Neural progenitor cell (in vitro differentiated cells): ENCODE measurements around the gene LMX1B. TPM values are rescaled to one million over a fixed set of nuclear protein-coding genes. Genes with fewer than 3 reads are reported as not detected.
"Not testable (repeated sequence)": the region's sequence is repeated elsewhere in the genome, so short reads cannot be mapped to it uniquely, and the experiment has no call there.

Source experiments
- DNase-seq: peaks from one replicate; pipeline ENCODE4 v3.0.0-alpha.2; 2016; ENCODE audit warnings: low spot score
- H2AFZ ChIP-seq: fragments of 200-600 bp; sonication (generic); replicated peaks from 2 replicates; pipeline ENCODE4 v1.6.1; 2016; ENCODE audit warnings: antibody characterized with exemption
- H3F3A ChIP-seq: fragments of 200-600 bp; sonication (generic); 2 replicates; pipeline ENCODE4 v1.6.1; 2016; ENCODE audit warnings: antibody characterized with exemption, low read depth
- H3K27ac ChIP-seq: fragments of 200-600 bp; sonication (generic); 2 replicates; pipeline ENCODE4 v1.5.1; 2016; ENCODE audit warnings: mild to moderate bottlenecking
- H3K27me3 ChIP-seq: fragments of 200-600 bp; sonication (generic); 2 replicates; pipeline ENCODE4 v1.6.1; 2016; ENCODE audit warnings: mild to moderate bottlenecking, moderate library complexity
- H3K36me3 ChIP-seq: fragments of 200-600 bp; sonication (generic); 2 replicates; pipeline ENCODE4 v1.5.1; 2016
- H3K4me1 ChIP-seq: fragments of 200-600 bp; sonication (generic); 2 replicates; pipeline ENCODE4 v1.6.1; 2016; ENCODE audit warnings: mixed run types
- H3K4me2 ChIP-seq: fragments of 200-600 bp; sonication (generic); 2 replicates; pipeline ENCODE4 v1.6.1; 2016
- H3K4me3 ChIP-seq: fragments of 200-600 bp; sonication (generic); 2 replicates; pipeline ENCODE4 v1.5.1; 2016
- H3K79me2 ChIP-seq: fragments of 200-600 bp; sonication (generic); 2 replicates; pipeline ENCODE4 v1.6.1; 2016; ENCODE audit warnings: low read depth
- H3K9ac ChIP-seq: fragments of 200-600 bp; sonication (generic); 2 replicates; pipeline ENCODE4 v1.6.1; 2016
- H3K9me3 ChIP-seq: fragments of 200-600 bp; sonication (generic); 2 replicates; pipeline ENCODE4 v1.5.1; 2016; ENCODE audit warnings: low read depth
- H4K20me1 ChIP-seq: fragments of 200-600 bp; sonication (generic); 2 replicates; pipeline ENCODE4 v1.6.1; 2016; ENCODE audit warnings: low read depth
- H3K27ac Mint-ChIP-seq: 3 replicates; pipeline ENCODE4 v1.8.0; 2021; ENCODE audit warnings: mixed read lengths
- H3K27me3 Mint-ChIP-seq: 2 replicates; pipeline ENCODE4 v1.8.0; 2022; ENCODE audit warnings: low read depth, mild to moderate bottlenecking, inconsistent platforms, moderate library complexity, mixed read lengths; ENCODE audit not compliant: insufficient read depth
- H3K36me3 Mint-ChIP-seq: 3 replicates; pipeline ENCODE4 v1.8.0; 2021; ENCODE audit warnings: mixed read lengths
- H3K4me1 Mint-ChIP-seq: 3 replicates; pipeline ENCODE4 v1.8.0; 2021; ENCODE audit warnings: mixed read lengths
- H3K4me3 Mint-ChIP-seq: 3 replicates; pipeline ENCODE4 v1.8.0; 2021; ENCODE audit warnings: mild to moderate bottlenecking, moderate library complexity, mixed read lengths
- H3K9me3 Mint-ChIP-seq: 3 replicates; pipeline ENCODE4 v1.8.0; 2020; ENCODE audit warnings: mixed read lengths
- EZH2 ChIP-seq: fragments of 200-600 bp; sonication (generic); IDR thresholded peaks from 2 replicates; pipeline ENCODE4 v1.6.1; 2017; ENCODE audit warnings: antibody characterized with exemption, mild to moderate bottlenecking, moderate library complexity
- EZH2phosphoT487 ChIP-seq: fragments of 200-600 bp; sonication (generic); IDR thresholded peaks from 2 replicates; pipeline ENCODE4 v1.6.1; 2017; ENCODE audit warnings: antibody characterized with exemption
- total RNA-seq: library from RNA; depleted of rRNA; stranded (reverse); fragments of >200 nt; gene quantifications from 2 replicates; pipeline ENCODE4 v1.2.3, GENCODE V29; 2015; ENCODE audit warnings: low replicate concordance
- TF ChIP-seq, protein P1 (sequence below): fragments of 200-600 bp; sonication (generic); IDR thresholded peaks from 2 replicates; pipeline ENCODE4 v1.5.1; 2017; ENCODE audit warnings: antibody characterized with exemption, mild to moderate bottlenecking

Gene LMX1B
- total RNA-seq, 1 donor from 2014 or later, result 0.19 TPM

DNA sequence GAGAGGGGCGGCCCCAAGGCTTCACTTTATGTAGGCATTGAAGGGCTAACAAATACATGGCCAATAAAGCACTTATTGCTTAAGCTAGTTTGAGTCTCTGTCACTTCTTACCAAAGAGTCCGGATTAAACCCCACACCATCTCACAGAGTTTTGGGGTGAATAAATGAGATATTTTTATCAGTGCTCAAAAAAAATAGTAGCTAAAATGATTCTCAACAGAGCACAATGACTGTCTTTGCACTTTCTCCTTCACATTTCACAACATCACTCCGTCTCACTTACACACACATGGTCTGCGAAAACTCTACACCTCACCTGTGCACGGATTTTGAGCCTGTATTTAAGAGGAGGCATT, 92.9 kb downstream of the LMX1B start:
- no peaks in the 10 kb centered on the region for H3K79me2 ChIP-seq
- H3K36me3 Mint-ChIP-seq, result no peaks in the 10 kb centered on the region
- no peak overlapping the region for H3K27ac Mint-ChIP-seq
- no peak overlapping the region for H3K4me3 ChIP-seq
- H3K4me3 Mint-ChIP-seq, result no peak overlapping the region
- no peaks in the 10 kb centered on the region for H3K36me3 ChIP-seq
- DNase-seq, result no peak
- peaks cover 18% of the 10 kb centered on the region for H3K27me3 Mint-ChIP-seq
- TF ChIP-seq, protein P1, sequence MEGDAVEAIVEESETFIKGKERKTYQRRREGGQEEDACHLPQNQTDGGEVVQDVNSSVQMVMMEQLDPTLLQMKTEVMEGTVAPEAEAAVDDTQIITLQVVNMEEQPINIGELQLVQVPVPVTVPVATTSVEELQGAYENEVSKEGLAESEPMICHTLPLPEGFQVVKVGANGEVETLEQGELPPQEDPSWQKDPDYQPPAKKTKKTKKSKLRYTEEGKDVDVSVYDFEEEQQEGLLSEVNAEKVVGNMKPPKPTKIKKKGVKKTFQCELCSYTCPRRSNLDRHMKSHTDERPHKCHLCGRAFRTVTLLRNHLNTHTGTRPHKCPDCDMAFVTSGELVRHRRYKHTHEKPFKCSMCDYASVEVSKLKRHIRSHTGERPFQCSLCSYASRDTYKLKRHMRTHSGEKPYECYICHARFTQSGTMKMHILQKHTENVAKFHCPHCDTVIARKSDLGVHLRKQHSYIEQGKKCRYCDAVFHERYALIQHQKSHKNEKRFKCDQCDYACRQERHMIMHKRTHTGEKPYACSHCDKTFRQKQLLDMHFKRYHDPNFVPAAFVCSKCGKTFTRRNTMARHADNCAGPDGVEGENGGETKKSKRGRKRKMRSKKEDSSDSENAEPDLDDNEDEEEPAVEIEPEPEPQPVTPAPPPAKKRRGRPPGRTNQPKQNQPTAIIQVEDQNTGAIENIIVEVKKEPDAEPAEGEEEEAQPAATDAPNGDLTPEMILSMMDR, result no peak
- TF ChIP-seq EZH2 (no peak), EZH2phosphoT487 (no peak)
- peaks cover 82% of the 10 kb centered on the region for H3K27me3 ChIP-seq
- no peak overlapping the region for H3K4me2 ChIP-seq
- H3K27ac ChIP-seq, result no peak overlapping the region
- H3K4me1 Mint-ChIP-seq, result peaks cover 33% of the 10 kb centered on the region
- H3K9me3 Mint-ChIP-seq, result no peaks in the 10 kb centered on the region
- peaks cover 10% of the 10 kb centered on the region for H3F3A ChIP-seq
- H2AFZ ChIP-seq, result no peak overlapping the region
- peaks cover 10% of the 10 kb centered on the region for H3K4me1 ChIP-seq
- no peaks in the 10 kb centered on the region for H3K9me3 ChIP-seq
- no peak overlapping the region for H3K9ac ChIP-seq
- H4K20me1 ChIP-seq, result no peaks in the 10 kb centered on the region

DNA sequence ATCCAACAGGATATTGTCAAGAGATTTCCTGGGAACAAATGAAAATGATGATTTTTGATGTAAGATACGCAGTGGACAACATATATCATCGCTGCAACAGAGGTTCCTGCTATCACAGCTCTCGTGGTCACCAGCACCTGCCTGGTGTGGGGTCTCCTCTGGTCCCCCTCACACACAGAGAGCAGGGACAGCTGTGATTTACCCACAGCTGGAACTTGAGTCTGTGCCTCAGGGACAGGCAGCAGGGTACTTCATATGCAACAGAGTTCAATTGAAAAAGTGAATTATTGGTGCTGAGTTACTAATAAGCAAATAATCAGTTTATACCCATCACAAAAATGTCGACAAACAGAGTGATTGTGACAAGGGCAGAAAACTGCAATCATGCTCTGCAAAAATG, 93.4 kb downstream of the LMX1B start:
- Histone ChIP-seq H3F3A (peaks cover 10% of the 10 kb centered on the region), H2AFZ (no peak overlapping the region), H3K4me3 (no peak overlapping the region), H3K36me3 (no peaks in the 10 kb centered on the region), H3K27me3 (peaks cover 80% of the 10 kb centered on the region), H3K27ac (no peak overlapping the region), H3K79me2 (no peaks in the 10 kb centered on the region), H4K20me1 (no peaks in the 10 kb centered on the region), H3K9ac (no peak overlapping the region), H3K9me3 (no peaks in the 10 kb centered on the region), H3K4me2 (no peak overlapping the region), H3K4me1 (peaks cover 10% of the 10 kb centered on the region)
- DNase-seq, result no peak
- H3K4me3 Mint-ChIP-seq, result no peak overlapping the region
- no peaks in the 10 kb centered on the region for H3K9me3 Mint-ChIP-seq
- H3K4me1 Mint-ChIP-seq, result peaks cover 29% of the 10 kb centered on the region
- H3K36me3 Mint-ChIP-seq, result no peaks in the 10 kb centered on the region
- H3K27ac Mint-ChIP-seq, result no peak overlapping the region
- TF ChIP-seq, protein P1, result no peak
- TF ChIP-seq EZH2 (no peak), EZH2phosphoT487 (no peak)
- H3K27me3 Mint-ChIP-seq, result peaks cover 18% of the 10 kb centered on the region

DNA sequence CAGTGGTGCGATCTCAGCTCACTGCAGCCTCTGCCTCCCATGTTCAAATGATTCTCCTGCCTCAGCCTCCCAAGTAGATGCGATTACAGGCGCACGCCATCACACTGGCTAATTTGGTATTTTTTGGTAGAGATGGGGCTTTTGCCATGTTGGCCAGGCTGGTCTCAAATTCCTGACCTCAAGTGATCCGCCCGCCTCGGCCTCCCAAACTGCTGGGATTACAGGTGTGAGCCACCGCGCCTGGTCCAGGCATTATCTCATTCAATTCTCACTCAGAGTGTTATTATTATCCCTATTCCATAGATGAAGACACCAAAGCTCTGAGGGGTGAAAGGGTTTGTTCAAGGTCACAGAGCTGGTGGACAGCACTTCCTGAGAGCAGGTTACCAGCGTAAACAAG, 94.0 kb downstream of the LMX1B start:
- not testable (repeated sequence) for H3K4me2 ChIP-seq, H2AFZ ChIP-seq, H3K36me3 ChIP-seq, H4K20me1 ChIP-seq, H3K36me3 Mint-ChIP-seq, H3K27ac Mint-ChIP-seq, H3K27ac ChIP-seq, H3K4me3 Mint-ChIP-seq, DNase-seq, H3K9me3 ChIP-seq, H3K4me1 ChIP-seq, H3K4me3 ChIP-seq, H3K9me3 Mint-ChIP-seq, H3K9ac ChIP-seq, H3K79me2 ChIP-seq
- Histone ChIP-seq H3K27me3 (peaks cover 78% of the 10 kb centered on the region), H3F3A (peaks cover 10% of the 10 kb centered on the region)
- Mint-ChIP-seq H3K4me1 (peaks cover 24% of the 10 kb centered on the region), H3K27me3 (peaks cover 18% of the 10 kb centered on the region)

- Histone ChIP-seq H4K20me1 (no peaks in the 10 kb centered on the region), H3K36me3 (no peaks in the 10 kb centered on the region), H3F3A (peaks cover 10% of the 10 kb centered on the region), H3K27ac (no peak overlapping the region), H3K4me2 (no peak overlapping the region), H3K79me2 (no peaks in the 10 kb centered on the region), H3K9ac (no peak overlapping the region), H3K9me3 (no peaks in the 10 kb centered on the region), H3K27me3 (peaks cover 79% of the 10 kb centered on the region), H3K4me3 (no peak overlapping the region), H2AFZ (no peak overlapping the region), H3K4me1 (peaks cover 4% of the 10 kb centered on the region)
- Mint-ChIP-seq H3K4me1 (peaks cover 19% of the 10 kb centered on the region), H3K36me3 (no peaks in the 10 kb centered on the region), H3K4me3 (no peak overlapping the region), H3K27ac (no peak overlapping the region), H3K27me3 (peaks cover 19% of the 10 kb centered on the region), H3K9me3 (no peaks in the 10 kb centered on the region)
- TF ChIP-seq, protein P1, result no peak
- TF ChIP-seq EZH2 (no peak), EZH2phosphoT487 (no peak)
- DNase-seq, result no peak
Measured at GRCh38 chr9:126708178-126708577, 94.5 kb downstream of the LMX1B start.
